HL-60 (cell line): ENCODE results near the gene GNAQ.

Source experiments
- DNase-seq, 2 experiments: peaks; one replicate each; pipeline ENCODE4 v3.0.0-alpha.2; 2010 to 2020; ENCODE audit warnings: low read depth in 1 of 2, low spot score in 1 of 2
- H3K27ac ChIP-seq: fragments of 250-450 bp; sonication (Bioruptor Pico); replicated peaks from 2 replicates; pipeline ENCODE4 v1.5.1; 2020; ENCODE audit warnings: mild to moderate bottlenecking, moderate library complexity
- H3K27me3 ChIP-seq: fragments of 250-450 bp; sonication (Bioruptor Pico); 2 replicates; pipeline ENCODE4 v1.5.1; 2021; ENCODE audit warnings: mild to moderate bottlenecking, moderate library complexity; ENCODE audit not compliant: insufficient read depth, poor library complexity, severe bottlenecking
- H3K4me3 ChIP-seq: replicated peaks from 2 replicates; pipeline ENCODE4 v1.5.1; 2011; ENCODE audit warnings: mild to moderate bottlenecking, control low read depth, low read length; ENCODE audit not compliant: insufficient read depth
- GABPA ChIP-seq: IDR thresholded peaks from 2 replicates; pipeline ENCODE4 v1.6.1; 2012; ENCODE audit warnings: low read depth
- POLR2AphosphoS5 ChIP-seq: IDR thresholded peaks from 2 replicates; pipeline ENCODE4 v1.6.1; 2012; ENCODE audit warnings: low read depth
- REST ChIP-seq: IDR thresholded peaks from 2 replicates; pipeline ENCODE4 v1.6.1; 2012; ENCODE audit warnings: low read depth; ENCODE audit not compliant: insufficient replicate concordance
- SPI1 ChIP-seq: IDR thresholded peaks from 2 replicates; pipeline ENCODE4 v1.6.1; 2012; ENCODE audit warnings: low read depth, mild to moderate bottlenecking, borderline replicate concordance
- TF ChIP-seq, protein P1 (sequence below): IDR thresholded peaks from one replicate; pipeline ENCODE4 v1.5.1; 2011; ENCODE audit warnings: low read length, control low read depth, inconsistent platforms; ENCODE audit not compliant: insufficient read depth

GNAQ gene

GRCh38 chr9:77779010-77779409 is 252.6 kb downstream of the GNAQ start:
- no peak for DNase-seq
- Histone ChIP-seq H3K27me3 (no peaks in the 10 kb centered on the region), H3K27ac (no peak overlapping the region), H3K4me3 (no peak overlapping the region)
- TF ChIP-seq GABPA (no peak), REST (no peak), SPI1 (no peak), POLR2AphosphoS5 (no peak)
- TF ChIP-seq, protein P1, sequence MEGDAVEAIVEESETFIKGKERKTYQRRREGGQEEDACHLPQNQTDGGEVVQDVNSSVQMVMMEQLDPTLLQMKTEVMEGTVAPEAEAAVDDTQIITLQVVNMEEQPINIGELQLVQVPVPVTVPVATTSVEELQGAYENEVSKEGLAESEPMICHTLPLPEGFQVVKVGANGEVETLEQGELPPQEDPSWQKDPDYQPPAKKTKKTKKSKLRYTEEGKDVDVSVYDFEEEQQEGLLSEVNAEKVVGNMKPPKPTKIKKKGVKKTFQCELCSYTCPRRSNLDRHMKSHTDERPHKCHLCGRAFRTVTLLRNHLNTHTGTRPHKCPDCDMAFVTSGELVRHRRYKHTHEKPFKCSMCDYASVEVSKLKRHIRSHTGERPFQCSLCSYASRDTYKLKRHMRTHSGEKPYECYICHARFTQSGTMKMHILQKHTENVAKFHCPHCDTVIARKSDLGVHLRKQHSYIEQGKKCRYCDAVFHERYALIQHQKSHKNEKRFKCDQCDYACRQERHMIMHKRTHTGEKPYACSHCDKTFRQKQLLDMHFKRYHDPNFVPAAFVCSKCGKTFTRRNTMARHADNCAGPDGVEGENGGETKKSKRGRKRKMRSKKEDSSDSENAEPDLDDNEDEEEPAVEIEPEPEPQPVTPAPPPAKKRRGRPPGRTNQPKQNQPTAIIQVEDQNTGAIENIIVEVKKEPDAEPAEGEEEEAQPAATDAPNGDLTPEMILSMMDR = no peak

- Histone ChIP-seq H3K27ac (no peak overlapping the region), H3K27me3 (no peaks in the 10 kb centered on the region), H3K4me3 (no peak overlapping the region)
- no peak for DNase-seq
- TF ChIP-seq POLR2AphosphoS5 (no peak), REST (no peak), SPI1 (no peak), GABPA (no peak)
- TF ChIP-seq, protein P1 = no peak
Observed at GRCh38 chr9:77773381-77773780, 258.2 kb downstream of the GNAQ start.

DNA sequence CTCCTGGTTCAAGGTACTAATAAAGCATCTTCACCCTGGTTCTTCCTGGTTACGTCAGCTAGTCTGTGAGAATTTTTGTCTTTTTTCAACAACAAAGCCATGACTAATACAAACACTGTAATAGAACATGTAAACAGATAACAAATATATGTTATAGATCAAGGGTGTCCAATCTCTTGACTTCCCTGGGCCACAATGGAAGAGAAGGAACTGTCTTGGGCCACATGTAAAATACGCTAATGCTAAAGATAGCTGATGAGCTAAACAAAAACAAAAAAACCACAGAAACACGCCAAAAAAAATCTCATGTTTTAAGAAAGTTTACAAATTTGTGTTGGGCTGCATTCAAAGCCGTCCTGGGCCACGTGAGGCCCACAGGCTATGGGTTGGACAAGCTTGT is 259.0 kb downstream of the GNAQ start:
- no peak for TF ChIP-seq GABPA
- no peak for TF ChIP-seq POLR2AphosphoS5
- TF ChIP-seq REST = no peak
- no peak for TF ChIP-seq SPI1
- TF ChIP-seq, protein P1 = no peak
- Histone ChIP-seq H3K27me3 (no peaks in the 10 kb centered on the region), H3K27ac (no peak overlapping the region), H3K4me3 (no peak overlapping the region)
- no peak for DNase-seq
